GM23338 (cell line): ENCODE results near the gene INTU. TPM values are rescaled to one million over a fixed set of nuclear protein-coding genes. Genes with fewer than 3 reads are reported as not detected.

Source experiments
- ATAC-seq: fragments of 200-7000 bp; cut with Tn5 transposase; 3 replicates; pipeline ENCODE4 v1.9.1; 2020
- DNase-seq: peaks from one replicate; pipeline ENCODE4 v3.0.0-alpha.2; 2015; ENCODE audit warnings: low spot score
- H2AFZ ChIP-seq: fragments of 200-600 bp; sonication (generic); 2 replicates; pipeline ENCODE4 v1.8.0; 2016; ENCODE audit warnings: antibody characterized with exemption, mild to moderate bottlenecking, moderate library complexity
- H3F3A ChIP-seq: fragments of 200-600 bp; sonication (generic); replicated peaks from 2 replicates; pipeline ENCODE4 v1.8.0; 2017; ENCODE audit warnings: antibody characterized with exemption, mixed run types, low read depth
- H3K27ac ChIP-seq: fragments of 200-600 bp; sonication (generic); 2 replicates; pipeline ENCODE4 v1.6.1; 2016; ENCODE audit warnings: low read depth
- H3K27me3 ChIP-seq: fragments of 200-600 bp; sonication (generic); 2 replicates; pipeline ENCODE4 v1.8.0; 2016; ENCODE audit warnings: mild to moderate bottlenecking, mixed run types, moderate library complexity; ENCODE audit not compliant: insufficient read depth
- H3K36me3 ChIP-seq: fragments of 200-600 bp; sonication (generic); 2 replicates; pipeline ENCODE4 v1.8.0; 2016; ENCODE audit warnings: mild to moderate bottlenecking; ENCODE audit not compliant: insufficient read depth
- H3K4me1 ChIP-seq: fragments of 200-600 bp; sonication (generic); 2 replicates; pipeline ENCODE4 v1.8.0; 2016; ENCODE audit warnings: mild to moderate bottlenecking, moderate library complexity; ENCODE audit not compliant: insufficient read depth
- H3K4me2 ChIP-seq: fragments of 200-600 bp; sonication (generic); 2 replicates; pipeline ENCODE4 v1.7.1; 2017; ENCODE audit warnings: mixed run types
- H3K4me3 ChIP-seq: fragments of 200-600 bp; sonication (generic); 2 replicates; pipeline ENCODE4 v1.6.1; 2016; ENCODE audit warnings: mixed run types
- H3K79me2 ChIP-seq: fragments of 200-600 bp; sonication (generic); replicated peaks from 2 replicates; pipeline ENCODE4 v1.8.0; 2017; ENCODE audit warnings: mild to moderate bottlenecking; ENCODE audit not compliant: insufficient read depth
- H3K9me2 ChIP-seq: fragments of 200-600 bp; sonication (generic); 2 replicates; pipeline ENCODE4 v1.8.0; 2017; ENCODE audit not compliant: insufficient read depth
- H4K20me1 ChIP-seq: fragments of 200-600 bp; sonication (generic); replicated peaks from 2 replicates; pipeline ENCODE4 v1.8.0; 2017; ENCODE audit warnings: mild to moderate bottlenecking; ENCODE audit not compliant: insufficient read depth
- H3K27ac Mint-ChIP-seq: 2 replicates; pipeline ENCODE4 v1.8.0; 2020; ENCODE audit warnings: inconsistent platforms, mild to moderate bottlenecking, moderate library complexity, mixed read lengths
- H3K27me3 Mint-ChIP-seq: 3 replicates; pipeline ENCODE4 v1.8.0; 2022; ENCODE audit warnings: low read depth, mild to moderate bottlenecking, moderate library complexity, mixed read lengths, inconsistent platforms; ENCODE audit not compliant: insufficient read depth, poor library complexity
- H3K36me3 Mint-ChIP-seq: 3 replicates; pipeline ENCODE4 v1.8.0; 2021; ENCODE audit warnings: low read depth, mild to moderate bottlenecking, inconsistent platforms, moderate library complexity, mixed read lengths
- H3K4me1 Mint-ChIP-seq: 3 replicates; pipeline ENCODE4 v1.8.0; 2020; ENCODE audit warnings: mild to moderate bottlenecking, inconsistent platforms, mixed read lengths
- H3K4me3 Mint-ChIP-seq: 3 replicates; pipeline ENCODE4 v1.8.0; 2021; ENCODE audit warnings: moderate library complexity, mild to moderate bottlenecking, inconsistent platforms, mixed read lengths
- H3K9me3 Mint-ChIP-seq: 3 replicates; pipeline ENCODE4 v1.8.0; 2020; ENCODE audit warnings: moderate library complexity, mild to moderate bottlenecking, inconsistent platforms, mixed read lengths
- CREB1 ChIP-seq: fragments of 250-450 bp; sonication (Bioruptor Pico); IDR thresholded peaks from 2 replicates; pipeline ENCODE4 v1.5.0; 2020; ENCODE audit warnings: low read depth, mild to moderate bottlenecking, moderate library complexity
- EZH2 ChIP-seq: fragments of 200-600 bp; sonication (generic); IDR thresholded peaks from one replicate; pipeline ENCODE4 v1.8.0; 2017; ENCODE audit warnings: antibody characterized with exemption, mild to moderate bottlenecking, low read depth; ENCODE audit not compliant: unreplicated experiment
- NANOG ChIP-seq: IDR thresholded peaks from 2 replicates; pipeline ENCODE4 v1.6.1; 2016; ENCODE audit warnings: antibody characterized with exemption, borderline replicate concordance
- POLR2AphosphoS5 ChIP-seq: IDR thresholded peaks from 2 replicates; pipeline ENCODE4 v1.6.1; 2016; ENCODE audit warnings: antibody characterized with exemption, low read depth
- ZNF114 ChIP-seq: fragments of 250-450 bp; sonication (Bioruptor Pico); IDR thresholded peaks from 2 replicates; pipeline ENCODE4 v1.5.0; 2020; ENCODE audit warnings: mild to moderate bottlenecking, moderate library complexity
- ZNF331 ChIP-seq: fragments of 250-450 bp; sonication (Bioruptor Pico); IDR thresholded peaks from 2 replicates; pipeline ENCODE4 v1.5.0; 2020; ENCODE audit warnings: low read depth, mild to moderate bottlenecking, moderate library complexity
- polyA plus RNA-seq: library from polyadenylated mRNA; unstranded; fragments of >200 nt; fragmentation: Nextera tagmentation; extraction: Ambion mirVana; gene quantifications from 2 replicates; pipeline ENCODE4 v1.2.1, GENCODE V29; 2016
- total RNA-seq: library from RNA; depleted of rRNA; stranded (reverse); fragments of >200 nt; shearing (Covaris generic); gene quantifications from 2 replicates; pipeline ENCODE4 v1.2.3, GENCODE V29; 2014
- TF ChIP-seq, protein P1 (sequence below): IDR thresholded peaks from one replicate; pipeline ENCODE4 v1.6.1; 2018; ENCODE audit warnings: antibody characterized with exemption; ENCODE audit not compliant: unreplicated experiment
- TF ChIP-seq, protein P2 (sequence below), 2 experiments: fragments of 200-600 bp in 1 of 2; sonication (generic) in 1 of 2; conservative IDR thresholded peaks; 2 replicates each; pipeline versions ENCODE4 v1.5.1 to v1.6.1; 2016 to 2017; ENCODE audit warnings: antibody characterized with exemption in 2 of 2, low read depth in 2 of 2, mild to moderate bottlenecking in 2 of 2, moderate library complexity in 1 of 2
- TF ChIP-seq, protein P3 (sequence below): IDR thresholded peaks from 2 replicates; pipeline ENCODE4 v1.6.1; 2016; ENCODE audit warnings: antibody characterized with exemption
- TF ChIP-seq, protein P4 (sequence below): fragments of 250-450 bp; sonication (Bioruptor Pico); IDR thresholded peaks from 2 replicates; pipeline ENCODE4 v1.5.0; 2020; ENCODE audit warnings: mild to moderate bottlenecking, moderate library complexity

INTU gene
- total and polyA plus RNA-seq, 2 experiments from 2014 or later = 10.3 to 16.6 TPM

DNA sequence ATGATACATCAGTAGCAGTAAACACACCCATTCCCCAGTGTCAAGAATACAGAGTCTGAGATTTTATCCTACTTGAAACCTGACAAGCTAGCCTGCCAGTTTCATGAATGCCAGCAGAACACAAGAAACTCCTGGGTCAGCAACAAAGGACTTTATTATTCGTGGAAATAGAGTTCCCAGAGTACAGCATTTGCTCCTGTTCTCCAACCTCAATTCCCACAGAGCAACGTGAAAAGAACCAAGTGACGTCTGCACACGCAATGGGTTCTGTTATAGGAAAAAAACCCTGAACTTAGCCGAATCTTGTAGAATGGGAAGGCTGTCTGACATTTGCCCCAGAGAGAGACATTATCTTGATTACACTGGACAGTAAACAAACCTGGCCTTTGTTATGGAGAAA is 23.3 kb upstream of the INTU start:
- no peak for TF ChIP-seq EZH2
- no peak for TF ChIP-seq CREB1 (CRISPR knock-in tag)
- peaks cover 23% of the 10 kb centered on the region for H3K4me1 ChIP-seq
- H3K9me2 ChIP-seq = no peaks in the 10 kb centered on the region
- no peaks in the 10 kb centered on the region for H4K20me1 ChIP-seq
- peaks cover 33% of the 10 kb centered on the region for H3K4me1 Mint-ChIP-seq
- no peaks in the 10 kb centered on the region for H3K27me3 ChIP-seq
- no peak overlapping the region for H3K27ac ChIP-seq
- no peak overlapping the region for H3K27ac Mint-ChIP-seq
- DNase-seq (no peak), ATAC-seq (no peak)
- H3K36me3 Mint-ChIP-seq = no peaks in the 10 kb centered on the region
- no peaks in the 10 kb centered on the region for H3F3A ChIP-seq
- H3K36me3 ChIP-seq = no peaks in the 10 kb centered on the region
- H3K27me3 Mint-ChIP-seq = no peaks in the 10 kb centered on the region
- H3K4me3 ChIP-seq = no peak overlapping the region
- no peak overlapping the region for H3K4me3 Mint-ChIP-seq
- H3K9me3 Mint-ChIP-seq = no peaks in the 10 kb centered on the region
- 0 out of 2 replicates have a peak overlapping the region, but pooled peaks have one; percentile 1 for H3K4me2 ChIP-seq
- H3K79me2 ChIP-seq = no peaks in the 10 kb centered on the region
- H2AFZ ChIP-seq = peak overlapping the region; percentile 57

DNA sequence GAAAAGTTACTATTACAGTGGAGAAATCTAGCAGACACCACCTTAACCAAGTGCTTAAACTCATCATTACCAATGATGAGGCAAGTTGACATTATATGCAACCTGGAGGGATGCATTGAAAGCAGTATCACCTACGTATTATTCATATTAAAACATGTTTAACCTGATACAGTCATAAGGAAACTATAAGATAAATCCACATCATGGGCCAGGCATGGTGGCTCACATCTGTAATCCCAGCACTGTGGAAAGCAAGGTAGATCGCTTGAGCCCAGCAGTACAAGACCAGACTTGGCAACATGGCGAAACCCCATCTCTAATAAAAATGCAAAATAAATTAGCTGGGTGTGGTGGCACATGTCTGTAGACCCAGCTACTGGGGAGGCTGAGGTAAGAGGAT is 22.3 kb upstream of the INTU start:
- H3K27ac Mint-ChIP-seq = no peak overlapping the region
- Histone ChIP-seq H3K27ac (no peak overlapping the region), H3K27me3 (no peaks in the 10 kb centered on the region), H3K79me2 (no peaks in the 10 kb centered on the region), H3K4me2 (no peak overlapping the region), H3K4me1 (peaks cover 21% of the 10 kb centered on the region; the same call in 1 of the 2 replicates), H3K36me3 (no peaks in the 10 kb centered on the region), H4K20me1 (no peaks in the 10 kb centered on the region), H3F3A (no peaks in the 10 kb centered on the region), H3K9me2 (no peaks in the 10 kb centered on the region), H2AFZ (no peak overlapping the region), H3K4me3 (no peak overlapping the region)
- H3K4me3 Mint-ChIP-seq = no peak overlapping the region
- H3K4me1 Mint-ChIP-seq = peaks cover 25% of the 10 kb centered on the region
- H3K36me3 Mint-ChIP-seq = no peaks in the 10 kb centered on the region
- no peaks in the 10 kb centered on the region for H3K27me3 Mint-ChIP-seq
- no peaks in the 10 kb centered on the region for H3K9me3 Mint-ChIP-seq
- no peak for ATAC-seq
- no peak for DNase-seq
- TF ChIP-seq, protein P1, sequence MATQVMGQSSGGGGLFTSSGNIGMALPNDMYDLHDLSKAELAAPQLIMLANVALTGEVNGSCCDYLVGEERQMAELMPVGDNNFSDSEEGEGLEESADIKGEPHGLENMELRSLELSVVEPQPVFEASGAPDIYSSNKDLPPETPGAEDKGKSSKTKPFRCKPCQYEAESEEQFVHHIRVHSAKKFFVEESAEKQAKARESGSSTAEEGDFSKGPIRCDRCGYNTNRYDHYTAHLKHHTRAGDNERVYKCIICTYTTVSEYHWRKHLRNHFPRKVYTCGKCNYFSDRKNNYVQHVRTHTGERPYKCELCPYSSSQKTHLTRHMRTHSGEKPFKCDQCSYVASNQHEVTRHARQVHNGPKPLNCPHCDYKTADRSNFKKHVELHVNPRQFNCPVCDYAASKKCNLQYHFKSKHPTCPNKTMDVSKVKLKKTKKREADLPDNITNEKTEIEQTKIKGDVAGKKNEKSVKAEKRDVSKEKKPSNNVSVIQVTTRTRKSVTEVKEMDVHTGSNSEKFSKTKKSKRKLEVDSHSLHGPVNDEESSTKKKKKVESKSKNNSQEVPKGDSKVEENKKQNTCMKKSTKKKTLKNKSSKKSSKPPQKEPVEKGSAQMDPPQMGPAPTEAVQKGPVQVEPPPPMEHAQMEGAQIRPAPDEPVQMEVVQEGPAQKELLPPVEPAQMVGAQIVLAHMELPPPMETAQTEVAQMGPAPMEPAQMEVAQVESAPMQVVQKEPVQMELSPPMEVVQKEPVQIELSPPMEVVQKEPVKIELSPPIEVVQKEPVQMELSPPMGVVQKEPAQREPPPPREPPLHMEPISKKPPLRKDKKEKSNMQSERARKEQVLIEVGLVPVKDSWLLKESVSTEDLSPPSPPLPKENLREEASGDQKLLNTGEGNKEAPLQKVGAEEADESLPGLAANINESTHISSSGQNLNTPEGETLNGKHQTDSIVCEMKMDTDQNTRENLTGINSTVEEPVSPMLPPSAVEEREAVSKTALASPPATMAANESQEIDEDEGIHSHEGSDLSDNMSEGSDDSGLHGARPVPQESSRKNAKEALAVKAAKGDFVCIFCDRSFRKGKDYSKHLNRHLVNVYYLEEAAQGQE = no peak
- TF ChIP-seq ZNF114 (no peak), EZH2 (no peak), POLR2AphosphoS5 (no peak), ZNF331 (no peak), NANOG (no peak)
- TF ChIP-seq, protein P2, sequence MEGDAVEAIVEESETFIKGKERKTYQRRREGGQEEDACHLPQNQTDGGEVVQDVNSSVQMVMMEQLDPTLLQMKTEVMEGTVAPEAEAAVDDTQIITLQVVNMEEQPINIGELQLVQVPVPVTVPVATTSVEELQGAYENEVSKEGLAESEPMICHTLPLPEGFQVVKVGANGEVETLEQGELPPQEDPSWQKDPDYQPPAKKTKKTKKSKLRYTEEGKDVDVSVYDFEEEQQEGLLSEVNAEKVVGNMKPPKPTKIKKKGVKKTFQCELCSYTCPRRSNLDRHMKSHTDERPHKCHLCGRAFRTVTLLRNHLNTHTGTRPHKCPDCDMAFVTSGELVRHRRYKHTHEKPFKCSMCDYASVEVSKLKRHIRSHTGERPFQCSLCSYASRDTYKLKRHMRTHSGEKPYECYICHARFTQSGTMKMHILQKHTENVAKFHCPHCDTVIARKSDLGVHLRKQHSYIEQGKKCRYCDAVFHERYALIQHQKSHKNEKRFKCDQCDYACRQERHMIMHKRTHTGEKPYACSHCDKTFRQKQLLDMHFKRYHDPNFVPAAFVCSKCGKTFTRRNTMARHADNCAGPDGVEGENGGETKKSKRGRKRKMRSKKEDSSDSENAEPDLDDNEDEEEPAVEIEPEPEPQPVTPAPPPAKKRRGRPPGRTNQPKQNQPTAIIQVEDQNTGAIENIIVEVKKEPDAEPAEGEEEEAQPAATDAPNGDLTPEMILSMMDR (conservative IDR thresholded peaks at IDR 0.05; ENCODE audit: low read depth in 2 of 2) = no peak
- TF ChIP-seq, protein P3, sequence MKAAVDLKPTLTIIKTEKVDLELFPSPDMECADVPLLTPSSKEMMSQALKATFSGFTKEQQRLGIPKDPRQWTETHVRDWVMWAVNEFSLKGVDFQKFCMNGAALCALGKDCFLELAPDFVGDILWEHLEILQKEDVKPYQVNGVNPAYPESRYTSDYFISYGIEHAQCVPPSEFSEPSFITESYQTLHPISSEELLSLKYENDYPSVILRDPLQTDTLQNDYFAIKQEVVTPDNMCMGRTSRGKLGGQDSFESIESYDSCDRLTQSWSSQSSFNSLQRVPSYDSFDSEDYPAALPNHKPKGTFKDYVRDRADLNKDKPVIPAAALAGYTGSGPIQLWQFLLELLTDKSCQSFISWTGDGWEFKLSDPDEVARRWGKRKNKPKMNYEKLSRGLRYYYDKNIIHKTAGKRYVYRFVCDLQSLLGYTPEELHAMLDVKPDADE = no peak
- TF ChIP-seq, protein P4, sequence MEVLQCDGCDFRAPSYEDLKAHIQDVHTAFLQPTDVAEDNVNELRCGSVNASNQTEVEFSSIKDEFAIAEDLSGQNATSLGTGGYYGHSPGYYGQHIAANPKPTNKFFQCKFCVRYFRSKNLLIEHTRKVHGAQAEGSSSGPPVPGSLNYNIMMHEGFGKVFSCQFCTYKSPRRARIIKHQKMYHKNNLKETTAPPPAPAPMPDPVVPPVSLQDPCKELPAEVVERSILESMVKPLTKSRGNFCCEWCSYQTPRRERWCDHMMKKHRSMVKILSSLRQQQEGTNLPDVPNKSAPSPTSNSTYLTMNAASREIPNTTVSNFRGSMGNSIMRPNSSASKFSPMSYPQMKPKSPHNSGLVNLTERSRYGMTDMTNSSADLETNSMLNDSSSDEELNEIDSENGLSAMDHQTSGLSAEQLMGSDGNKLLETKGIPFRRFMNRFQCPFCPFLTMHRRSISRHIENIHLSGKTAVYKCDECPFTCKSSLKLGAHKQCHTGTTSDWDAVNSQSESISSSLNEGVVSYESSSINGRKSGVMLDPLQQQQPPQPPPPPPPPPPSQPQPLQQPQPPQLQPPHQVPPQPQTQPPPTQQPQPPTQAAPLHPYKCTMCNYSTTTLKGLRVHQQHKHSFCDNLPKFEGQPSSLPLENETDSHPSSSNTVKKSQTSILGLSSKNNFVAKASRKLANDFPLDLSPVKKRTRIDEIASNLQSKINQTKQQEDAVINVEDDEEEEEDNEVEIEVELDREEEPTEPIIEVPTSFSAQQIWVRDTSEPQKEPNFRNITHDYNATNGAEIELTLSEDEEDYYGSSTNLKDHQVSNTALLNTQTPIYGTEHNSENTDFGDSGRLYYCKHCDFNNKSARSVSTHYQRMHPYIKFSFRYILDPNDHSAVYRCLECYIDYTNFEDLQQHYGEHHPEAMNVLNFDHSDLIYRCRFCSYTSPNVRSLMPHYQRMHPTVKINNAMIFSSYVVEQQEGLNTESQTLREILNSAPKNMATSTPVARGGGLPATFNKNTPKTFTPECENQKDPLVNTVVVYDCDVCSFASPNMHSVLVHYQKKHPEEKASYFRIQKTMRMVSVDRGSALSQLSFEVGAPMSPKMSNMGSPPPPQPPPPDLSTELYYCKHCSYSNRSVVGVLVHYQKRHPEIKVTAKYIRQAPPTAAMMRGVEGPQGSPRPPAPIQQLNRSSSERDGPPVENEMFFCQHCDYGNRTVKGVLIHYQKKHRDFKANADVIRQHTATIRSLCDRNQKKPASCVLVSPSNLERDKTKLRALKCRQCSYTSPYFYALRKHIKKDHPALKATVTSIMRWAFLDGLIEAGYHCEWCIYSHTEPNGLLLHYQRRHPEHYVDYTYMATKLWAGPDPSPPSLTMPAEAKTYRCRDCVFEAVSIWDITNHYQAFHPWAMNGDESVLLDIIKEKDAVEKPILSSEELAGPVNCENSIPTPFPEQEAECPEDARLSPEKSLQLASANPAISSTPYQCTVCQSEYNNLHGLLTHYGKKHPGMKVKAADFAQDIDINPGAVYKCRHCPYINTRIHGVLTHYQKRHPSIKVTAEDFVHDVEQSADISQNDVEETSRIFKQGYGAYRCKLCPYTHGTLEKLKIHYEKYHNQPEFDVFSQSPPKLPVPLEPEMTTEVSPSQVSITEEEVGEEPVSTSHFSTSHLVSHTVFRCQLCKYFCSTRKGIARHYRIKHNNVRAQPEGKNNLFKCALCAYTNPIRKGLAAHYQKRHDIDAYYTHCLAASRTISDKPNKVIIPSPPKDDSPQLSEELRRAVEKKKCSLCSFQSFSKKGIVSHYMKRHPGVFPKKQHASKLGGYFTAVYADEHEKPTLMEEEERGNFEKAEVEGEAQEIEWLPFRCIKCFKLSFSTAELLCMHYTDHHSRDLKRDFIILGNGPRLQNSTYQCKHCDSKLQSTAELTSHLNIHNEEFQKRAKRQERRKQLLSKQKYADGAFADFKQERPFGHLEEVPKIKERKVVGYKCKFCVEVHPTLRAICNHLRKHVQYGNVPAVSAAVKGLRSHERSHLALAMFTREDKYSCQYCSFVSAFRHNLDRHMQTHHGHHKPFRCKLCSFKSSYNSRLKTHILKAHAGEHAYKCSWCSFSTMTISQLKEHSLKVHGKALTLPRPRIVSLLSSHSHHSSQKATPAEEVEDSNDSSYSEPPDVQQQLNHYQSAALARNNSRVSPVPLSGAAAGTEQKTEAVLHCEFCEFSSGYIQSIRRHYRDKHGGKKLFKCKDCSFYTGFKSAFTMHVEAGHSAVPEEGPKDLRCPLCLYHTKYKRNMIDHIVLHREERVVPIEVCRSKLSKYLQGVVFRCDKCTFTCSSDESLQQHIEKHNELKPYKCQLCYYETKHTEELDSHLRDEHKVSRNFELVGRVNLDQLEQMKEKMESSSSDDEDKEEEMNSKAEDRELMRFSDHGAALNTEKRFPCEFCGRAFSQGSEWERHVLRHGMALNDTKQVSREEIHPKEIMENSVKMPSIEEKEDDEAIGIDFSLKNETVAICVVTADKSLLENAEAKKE (CRISPR knock-in tag) = no peak
